Stimulated activated naive CD8-positive, alpha-beta T cell treated with anti-CD3 and anti-CD28 coated beads, Interleukin-15, Interleukin-2, amounts not matched to agents 100 ng/mL and 50 ng/mL, for 24 hours (primary cell): ENCODE measurements around the gene NUTM1.
"Not testable (repeated sequence)": the region's sequence is repeated elsewhere in the genome, so short reads cannot be mapped to it uniquely, and the experiment has no call there.

Source experiments
- H3K27ac Mint-ChIP-seq: one replicate; pipeline ENCODE4 v1.8.0; 2021; ENCODE audit warnings: mild to moderate bottlenecking, mixed read lengths
- H3K27me3 Mint-ChIP-seq: one replicate; pipeline ENCODE4 v1.8.0; 2021; ENCODE audit warnings: mixed read lengths
- H3K36me3 Mint-ChIP-seq: one replicate; pipeline ENCODE4 v1.8.0; 2021; ENCODE audit warnings: low read depth, mixed read lengths
- H3K4me1 Mint-ChIP-seq: one replicate; pipeline ENCODE4 v1.8.0; 2021; ENCODE audit warnings: low read depth, mixed read lengths
- H3K4me3 Mint-ChIP-seq: one replicate; pipeline ENCODE4 v1.8.0; 2021; ENCODE audit warnings: mild to moderate bottlenecking, mixed read lengths
- H3K9me3 Mint-ChIP-seq: one replicate; pipeline ENCODE4 v1.8.0; 2021; ENCODE audit warnings: mixed read lengths

NUTM1 gene

DNA sequence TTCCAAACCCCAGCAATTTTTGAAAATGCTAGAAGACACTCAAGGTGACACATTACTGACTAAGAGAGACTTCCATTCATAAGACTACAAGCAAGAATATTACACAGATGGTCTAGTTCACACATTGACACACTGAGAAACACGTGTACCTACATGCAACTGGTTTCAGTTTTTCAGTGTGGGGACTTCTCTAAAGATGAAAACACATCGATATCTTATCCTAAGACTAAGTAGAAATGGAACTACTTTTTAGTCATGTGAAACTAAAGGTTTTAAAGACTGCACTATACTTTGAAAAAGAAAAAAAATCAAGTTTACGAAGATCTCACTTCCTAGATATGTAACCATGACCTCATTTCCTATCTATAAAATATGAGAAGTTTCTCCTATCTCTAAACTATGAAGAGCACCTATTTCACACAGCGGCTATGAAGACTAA lies 60.1 kb downstream of the NUTM1 start:
- not testable (repeated sequence) for H3K36me3 Mint-ChIP-seq, H3K27me3 Mint-ChIP-seq, H3K4me1 Mint-ChIP-seq, H3K27ac Mint-ChIP-seq, H3K4me3 Mint-ChIP-seq, H3K9me3 Mint-ChIP-seq

DNA sequence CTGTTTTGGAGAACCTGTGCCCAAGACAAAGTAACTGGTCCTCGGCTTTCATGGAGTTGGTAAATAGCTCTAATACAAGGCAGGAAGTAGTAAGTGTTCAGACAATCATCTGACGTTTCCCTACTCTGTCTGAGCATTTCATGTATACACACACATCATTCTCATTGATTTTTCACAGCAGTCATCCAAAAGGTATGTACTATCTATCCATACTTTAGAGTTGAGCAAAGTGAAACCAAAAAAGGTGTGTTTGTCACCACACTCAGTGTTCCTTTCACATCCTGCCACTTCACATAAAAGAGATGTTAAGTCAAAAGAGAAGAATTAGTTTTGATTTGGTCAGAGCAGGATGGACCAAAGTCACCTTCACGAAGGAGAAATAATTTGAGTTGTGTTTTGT lies 60.8 kb downstream of the NUTM1 start:
- not testable (repeated sequence) for H3K36me3 Mint-ChIP-seq, H3K27ac Mint-ChIP-seq, H3K9me3 Mint-ChIP-seq, H3K4me1 Mint-ChIP-seq, H3K27me3 Mint-ChIP-seq, H3K4me3 Mint-ChIP-seq
